ENCODE results near the gene FRS3.

FRS3 gene

GRCh38 chr6:41787219-41787917 lies 7.7 kb upstream of the FRS3 start, which contains the start of gene TOMM6 (continued):
- TF ChIP-seq ZNF311 (tag by site-specific recombination; IDR thresholded peaks at IDR 0.05; ENCODE audit: borderline replicate concordance) (no peak), BCL11B (tag by site-specific recombination; IDR thresholded peaks at IDR 0.05; ENCODE audit: low read depth) (peak; percentile 92), ZNF596 (tag by site-specific recombination; IDR thresholded peaks at IDR 0.05) (no peak), ZNF423 (tag by site-specific recombination; IDR thresholded peaks at IDR 0.05) (no peak), ZNF16 (tag by site-specific recombination; IDR thresholded peaks at IDR 0.05; ENCODE audit: low read depth) (no peak), ZNF2 (tag by site-specific recombination; IDR thresholded peaks at IDR 0.05) (peak; percentile 69; the same call in 1 of the 2 replicates), ZNF280D (tag by site-specific recombination; IDR thresholded peaks at IDR 0.05) (0 out of 2 replicates have a peak, but pooled peaks have one; percentile 27), ZNF350 (tag by site-specific recombination; IDR thresholded peaks at IDR 0.05) (no peak), ZNF654 (tag by site-specific recombination; IDR thresholded peaks at IDR 0.05; ENCODE audit: low read depth) (peak; percentile 12; the same call in 1 of the 2 replicates), ZNF133 (tag by site-specific recombination; IDR thresholded peaks at IDR 0.05) (no peak), ZFHX2 (tag by site-specific recombination; conservative IDR thresholded peaks at IDR 0.05) (peak; percentile 21; the same call in 1 of the 2 replicates), SP7 (tag by site-specific recombination; IDR thresholded peaks at IDR 0.05) (peak; percentile 77), ZNF677 (tag by site-specific recombination; IDR thresholded peaks at IDR 0.05) (no peak), KLF16 (tag by site-specific recombination; IDR thresholded peaks at IDR 0.05) (peak; percentile 72; the same call in 1 of the 2 replicates), ZNF660 (tag by site-specific recombination; IDR thresholded peaks at IDR 0.05) (peak; percentile 94), ZNF529 (tag by site-specific recombination; IDR thresholded peaks at IDR 0.05; ENCODE audit: insufficient replicate concordance) (no peak), ZNF292 (tag by site-specific recombination; IDR thresholded peaks at IDR 0.05; ENCODE audit: borderline replicate concordance, low read depth) (no peak), ZSCAN16 (tag by site-specific recombination; IDR thresholded peaks at IDR 0.05) (peak; percentile 38; the same call in 1 of the 2 replicates), ZNF138 (tag by site-specific recombination; IDR thresholded peaks at IDR 0.05; ENCODE audit: borderline replicate concordance) (no peak), ZNF155 (tag by site-specific recombination; IDR thresholded peaks at IDR 0.05) (no peak), ZNF37A (tag by site-specific recombination; IDR thresholded peaks at IDR 0.05) (no peak), ZSCAN23 (tag by site-specific recombination; IDR thresholded peaks at IDR 0.05) (0 out of 2 replicates have a peak, but pooled peaks have one; percentile 19)
- TF ChIP-seq, protein P1, sequence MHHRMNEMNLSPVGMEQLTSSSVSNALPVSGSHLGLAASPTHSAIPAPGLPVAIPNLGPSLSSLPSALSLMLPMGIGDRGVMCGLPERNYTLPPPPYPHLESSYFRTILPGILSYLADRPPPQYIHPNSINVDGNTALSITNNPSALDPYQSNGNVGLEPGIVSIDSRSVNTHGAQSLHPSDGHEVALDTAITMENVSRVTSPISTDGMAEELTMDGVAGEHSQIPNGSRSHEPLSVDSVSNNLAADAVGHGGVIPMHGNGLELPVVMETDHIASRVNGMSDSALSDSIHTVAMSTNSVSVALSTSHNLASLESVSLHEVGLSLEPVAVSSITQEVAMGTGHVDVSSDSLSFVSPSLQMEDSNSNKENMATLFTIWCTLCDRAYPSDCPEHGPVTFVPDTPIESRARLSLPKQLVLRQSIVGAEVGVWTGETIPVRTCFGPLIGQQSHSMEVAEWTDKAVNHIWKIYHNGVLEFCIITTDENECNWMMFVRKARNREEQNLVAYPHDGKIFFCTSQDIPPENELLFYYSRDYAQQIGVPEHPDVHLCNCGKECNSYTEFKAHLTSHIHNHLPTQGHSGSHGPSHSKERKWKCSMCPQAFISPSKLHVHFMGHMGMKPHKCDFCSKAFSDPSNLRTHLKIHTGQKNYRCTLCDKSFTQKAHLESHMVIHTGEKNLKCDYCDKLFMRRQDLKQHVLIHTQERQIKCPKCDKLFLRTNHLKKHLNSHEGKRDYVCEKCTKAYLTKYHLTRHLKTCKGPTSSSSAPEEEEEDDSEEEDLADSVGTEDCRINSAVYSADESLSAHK (tag by site-specific recombination; IDR thresholded peaks at IDR 0.05): peak; percentile 18; the same call in 1 of the 2 replicates
- TF ChIP-seq, protein P2, sequence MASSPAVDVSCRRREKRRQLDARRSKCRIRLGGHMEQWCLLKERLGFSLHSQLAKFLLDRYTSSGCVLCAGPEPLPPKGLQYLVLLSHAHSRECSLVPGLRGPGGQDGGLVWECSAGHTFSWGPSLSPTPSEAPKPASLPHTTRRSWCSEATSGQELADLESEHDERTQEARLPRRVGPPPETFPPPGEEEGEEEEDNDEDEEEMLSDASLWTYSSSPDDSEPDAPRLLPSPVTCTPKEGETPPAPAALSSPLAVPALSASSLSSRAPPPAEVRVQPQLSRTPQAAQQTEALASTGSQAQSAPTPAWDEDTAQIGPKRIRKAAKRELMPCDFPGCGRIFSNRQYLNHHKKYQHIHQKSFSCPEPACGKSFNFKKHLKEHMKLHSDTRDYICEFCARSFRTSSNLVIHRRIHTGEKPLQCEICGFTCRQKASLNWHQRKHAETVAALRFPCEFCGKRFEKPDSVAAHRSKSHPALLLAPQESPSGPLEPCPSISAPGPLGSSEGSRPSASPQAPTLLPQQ (tag by site-specific recombination; IDR thresholded peaks at IDR 0.05): peak; percentile 84
- TF ChIP-seq, protein P3, sequence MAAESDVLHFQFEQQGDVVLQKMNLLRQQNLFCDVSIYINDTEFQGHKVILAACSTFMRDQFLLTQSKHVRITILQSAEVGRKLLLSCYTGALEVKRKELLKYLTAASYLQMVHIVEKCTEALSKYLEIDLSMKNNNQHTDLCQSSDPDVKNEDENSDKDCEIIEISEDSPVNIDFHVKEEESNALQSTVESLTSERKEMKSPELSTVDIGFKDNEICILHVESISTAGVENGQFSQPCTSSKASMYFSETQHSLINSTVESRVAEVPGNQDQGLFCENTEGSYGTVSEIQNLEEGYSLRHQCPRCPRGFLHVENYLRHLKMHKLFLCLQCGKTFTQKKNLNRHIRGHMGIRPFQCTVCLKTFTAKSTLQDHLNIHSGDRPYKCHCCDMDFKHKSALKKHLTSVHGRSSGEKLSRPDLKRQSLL (tag by site-specific recombination; IDR thresholded peaks at IDR 0.05): no peak
- TF ChIP-seq, protein P4, sequence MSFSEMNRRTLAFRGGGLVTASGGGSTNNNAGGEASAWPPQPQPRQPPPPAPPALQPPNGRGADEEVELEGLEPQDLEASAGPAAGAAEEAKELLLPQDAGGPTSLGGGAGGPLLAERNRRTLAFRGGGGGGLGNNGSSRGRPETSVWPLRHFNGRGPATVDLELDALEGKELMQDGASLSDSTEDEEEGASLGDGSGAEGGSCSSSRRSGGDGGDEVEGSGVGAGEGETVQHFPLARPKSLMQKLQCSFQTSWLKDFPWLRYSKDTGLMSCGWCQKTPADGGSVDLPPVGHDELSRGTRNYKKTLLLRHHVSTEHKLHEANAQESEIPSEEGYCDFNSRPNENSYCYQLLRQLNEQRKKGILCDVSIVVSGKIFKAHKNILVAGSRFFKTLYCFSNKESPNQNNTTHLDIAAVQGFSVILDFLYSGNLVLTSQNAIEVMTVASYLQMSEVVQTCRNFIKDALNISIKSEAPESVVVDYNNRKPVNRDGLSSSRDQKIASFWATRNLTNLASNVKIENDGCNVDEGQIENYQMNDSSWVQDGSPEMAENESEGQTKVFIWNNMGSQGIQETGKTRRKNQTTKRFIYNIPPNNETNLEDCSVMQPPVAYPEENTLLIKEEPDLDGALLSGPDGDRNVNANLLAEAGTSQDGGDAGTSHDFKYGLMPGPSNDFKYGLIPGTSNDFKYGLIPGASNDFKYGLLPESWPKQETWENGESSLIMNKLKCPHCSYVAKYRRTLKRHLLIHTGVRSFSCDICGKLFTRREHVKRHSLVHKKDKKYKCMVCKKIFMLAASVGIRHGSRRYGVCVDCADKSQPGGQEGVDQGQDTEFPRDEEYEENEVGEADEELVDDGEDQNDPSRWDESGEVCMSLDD (tag by site-specific recombination; IDR thresholded peaks at IDR 0.05): peak; percentile 33; the same call in 1 of the 2 replicates
- TF ChIP-seq, protein P5, sequence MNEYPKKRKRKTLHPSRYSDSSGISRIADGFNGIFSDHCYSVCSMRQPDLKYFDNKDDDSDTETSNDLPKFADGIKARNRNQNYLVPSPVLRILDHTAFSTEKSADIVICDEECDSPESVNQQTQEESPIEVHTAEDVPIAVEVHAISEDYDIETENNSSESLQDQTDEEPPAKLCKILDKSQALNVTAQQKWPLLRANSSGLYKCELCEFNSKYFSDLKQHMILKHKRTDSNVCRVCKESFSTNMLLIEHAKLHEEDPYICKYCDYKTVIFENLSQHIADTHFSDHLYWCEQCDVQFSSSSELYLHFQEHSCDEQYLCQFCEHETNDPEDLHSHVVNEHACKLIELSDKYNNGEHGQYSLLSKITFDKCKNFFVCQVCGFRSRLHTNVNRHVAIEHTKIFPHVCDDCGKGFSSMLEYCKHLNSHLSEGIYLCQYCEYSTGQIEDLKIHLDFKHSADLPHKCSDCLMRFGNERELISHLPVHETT (tag by site-specific recombination; IDR thresholded peaks at IDR 0.05): peak; percentile 91
